SK-N-MC (cell line): ENCODE data around the gene TPPP3.

Experiments used
- EZH2 ChIP-seq: fragments of 200-600 bp; sonication (generic); IDR thresholded peaks from one replicate; pipeline ENCODE4 v1.6.1; 2017; ENCODE audit warnings: antibody characterized with exemption
- POLR2AphosphoS5 ChIP-seq: IDR thresholded peaks from 2 replicates; pipeline ENCODE4 v1.6.1; 2012; ENCODE audit warnings: mild to moderate bottlenecking, low read depth, low read length, borderline replicate concordance

- TF ChIP-seq POLR2AphosphoS5 = no peak
- no peak for TF ChIP-seq EZH2
Measured at GRCh38 chr16:67441907-67442306, 48.6 kb upstream of the TPPP3 start.
